Measurements from ENCODE around the gene PPP1R1C. TPM values are rescaled to one million over a fixed set of nuclear protein-coding genes. Genes with fewer than 3 reads are reported as not detected.
A peak's percentile ranks its signal among the peaks of the same experiment; 100 is the strongest.

Gene PPP1R1C
- total and polyA plus RNA-seq, 2 experiments from 2014 or later, result 3.5 to 18.8 TPM

- TF ChIP-seq, protein P1, sequence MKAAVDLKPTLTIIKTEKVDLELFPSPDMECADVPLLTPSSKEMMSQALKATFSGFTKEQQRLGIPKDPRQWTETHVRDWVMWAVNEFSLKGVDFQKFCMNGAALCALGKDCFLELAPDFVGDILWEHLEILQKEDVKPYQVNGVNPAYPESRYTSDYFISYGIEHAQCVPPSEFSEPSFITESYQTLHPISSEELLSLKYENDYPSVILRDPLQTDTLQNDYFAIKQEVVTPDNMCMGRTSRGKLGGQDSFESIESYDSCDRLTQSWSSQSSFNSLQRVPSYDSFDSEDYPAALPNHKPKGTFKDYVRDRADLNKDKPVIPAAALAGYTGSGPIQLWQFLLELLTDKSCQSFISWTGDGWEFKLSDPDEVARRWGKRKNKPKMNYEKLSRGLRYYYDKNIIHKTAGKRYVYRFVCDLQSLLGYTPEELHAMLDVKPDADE (IDR thresholded peaks at IDR 0.05), result no peak
- TF ChIP-seq ZNF462 (CRISPR knock-in tag; IDR thresholded peaks at IDR 0.05), result no peak
- TF ChIP-seq EZH2 (IDR thresholded peaks at IDR 0.05; ENCODE audit: low read depth, unreplicated experiment), result no peak
- TF ChIP-seq STAT1 (IDR thresholded peaks at IDR 0.05; ENCODE audit: unreplicated experiment), result no peak
- TF ChIP-seq EZH2phosphoT487 (IDR thresholded peaks at IDR 0.05; ENCODE audit: unreplicated experiment), result no peak
- TF ChIP-seq ZNF114 (CRISPR knock-in tag; IDR thresholded peaks at IDR 0.05), result no peak
Observed at GRCh38 chr2:182067393-182067792, 81.7 kb downstream of the PPP1R1C start (continued).

GRCh38 chr2:182068811-182069210 lies 83.2 kb downstream of the PPP1R1C start:
- Histone ChIP-seq H3K4me3 (no peak overlapping the region), H3K79me2 (replicated peaks; ENCODE audit: insufficient read depth) (no peaks in the 10 kb centered on the region), H3K4me2 (no peak overlapping the region), H2AFZ (no peak overlapping the region), H3K27me3 (ENCODE audit: insufficient read depth) (no peaks in the 10 kb centered on the region), H4K20me1 (replicated peaks; ENCODE audit: insufficient read depth) (no peaks in the 10 kb centered on the region), H3F3A (replicated peaks; ENCODE audit: low read depth) (no peaks in the 10 kb centered on the region), H3K9me2 (ENCODE audit: insufficient read depth) (no peaks in the 10 kb centered on the region), H3K36me3 (ENCODE audit: insufficient read depth) (no peaks in the 10 kb centered on the region), H3K4me1 (ENCODE audit: insufficient read depth) (peaks cover 10% of the 10 kb centered on the region; the same call in 1 of the 2 replicates), H3K27ac (ENCODE audit: low read depth) (no peak overlapping the region)
- TF ChIP-seq CREB1 (CRISPR knock-in tag; IDR thresholded peaks at IDR 0.05; ENCODE audit: low read depth) (no peak), JUNB (IDR thresholded peaks at IDR 0.05; ENCODE audit: unreplicated experiment) (no peak), POLR2AphosphoS5 (IDR thresholded peaks at IDR 0.05; ENCODE audit: low read depth) (no peak), REST (IDR thresholded peaks at IDR 0.05; ENCODE audit: unreplicated experiment) (no peak), EZH2phosphoT487 (IDR thresholded peaks at IDR 0.05; ENCODE audit: unreplicated experiment) (no peak), STAT1 (IDR thresholded peaks at IDR 0.05; ENCODE audit: unreplicated experiment) (no peak), ZNF331 (CRISPR knock-in tag; IDR thresholded peaks at IDR 0.05; ENCODE audit: low read depth) (no peak)
- peak; percentile 54 for ATAC-seq
- no peaks in the 10 kb centered on the region for H3K9me3 Mint-ChIP-seq
- peaks cover 28% of the 10 kb centered on the region for H3K4me1 Mint-ChIP-seq
- H3K36me3 Mint-ChIP-seq (ENCODE audit: low read depth), result no peaks in the 10 kb centered on the region
- DNase-seq (ENCODE audit: low spot score), result peak; percentile 4
- no peaks in the 10 kb centered on the region for H3K27me3 Mint-ChIP-seq (ENCODE audit: insufficient read depth, low read depth, poor library complexity)
- H3K27ac Mint-ChIP-seq, result peak overlapping the region; percentile 90
- H3K4me3 Mint-ChIP-seq, result no peak overlapping the region

All from GM23338 (cell line).